H4 (cell line): ENCODE measurements around the gene DTYMK. TPM values are rescaled to one million over a fixed set of nuclear protein-coding genes. Genes with fewer than 3 reads are reported as not detected.

Experiments
- DNase-seq: peaks from one replicate; pipeline ENCODE4 v3.0.0-alpha.2; 2015; ENCODE audit warnings: low spot score
- total RNA-seq: library from RNA; depleted of rRNA; stranded (reverse); fragments of >200 nt; shearing (Covaris generic); gene quantifications from 2 replicates; pipeline ENCODE4 v1.2.3, GENCODE V29; 2014

The DTYMK gene
- total RNA-seq, 1 experiment from 2014 or later: 96.1 TPM

GRCh38 chr2:241649927-241650326 lies 36.7 kb downstream of the DTYMK start:
- no peak for DNase-seq

- DNase-seq: no peak
Measured at GRCh38 chr2:241649404-241649803, 37.2 kb downstream of the DTYMK start.

GRCh38 chr2:241648453-241648852 lies 38.2 kb downstream of the DTYMK start:
- DNase-seq: no peak

GRCh38 chr2:241645915-241646645 lies 40.5 kb downstream of the DTYMK start:
- DNase-seq: no peak

GRCh38 chr2:241645056-241645914 lies 41.3 kb downstream of the DTYMK start:
- no peak for DNase-seq

- no peak for DNase-seq
Measured at GRCh38 chr2:241641631-241642030, 45.0 kb downstream of the DTYMK start.

GRCh38 chr2:241640165-241640795 lies 46.3 kb downstream of the DTYMK start:
- DNase-seq: no peak

GRCh38 chr2:241639385-241639784 lies 47.2 kb downstream of the DTYMK start:
- DNase-seq: no peak

GRCh38 chr2:241638940-241639339 lies 47.7 kb downstream of the DTYMK start:
- no peak for DNase-seq

GRCh38 chr2:241637795-241638660 lies 48.6 kb downstream of the DTYMK start:
- no peak for DNase-seq

GRCh38 chr2:241637018-241637794 lies 49.4 kb downstream of the DTYMK start, which contains the start of the genes ATG4B and THAP4:
TSS of gene ATG4B (plus strand) at chr2:241637693. CDS start at chr2:241637715, 22 bp downstream.
TSS of gene THAP4 (minus strand) at chr2:241637158. CDS start at chr2:241637017, 141 bp downstream.
- peak; percentile 76 for DNase-seq

GRCh38 chr2:241636182-241637017 lies 50.2 kb downstream of the DTYMK start:
- no peak for DNase-seq

- no peak for DNase-seq
Measured at GRCh38 chr2:241635756-241636155, 50.9 kb downstream of the DTYMK start.

- DNase-seq: no peak
Measured at GRCh38 chr2:241633561-241633960, 53.1 kb downstream of the DTYMK start.

GRCh38 chr2:241632478-241633325 lies 53.9 kb downstream of the DTYMK start:
- no peak for DNase-seq

GRCh38 chr2:241629762-241630435 lies 56.7 kb downstream of the DTYMK start:
- DNase-seq: no peak

- no peak for DNase-seq
Measured at GRCh38 chr2:241627675-241628074, 58.9 kb downstream of the DTYMK start.
